Mesendoderm (in vitro differentiated cells): Measurements from ENCODE around the gene ZNF655.

ENCODE experiments used
- DNase-seq: peaks from one replicate; pipeline ENCODE4 v3.0.0; 2013
- H2AK5ac ChIP-seq: 2 replicates; pipeline ENCODE4 v1.6.1; 2013; ENCODE audit warnings: low read length, inconsistent platforms
- H2BK120ac ChIP-seq: 2 replicates; pipeline ENCODE4 v1.6.1; 2013; ENCODE audit warnings: low read depth, mild to moderate bottlenecking, low read length, moderate library complexity, mixed read lengths
- H2BK15ac ChIP-seq: replicated peaks from 2 replicates; pipeline ENCODE4 v1.6.1; 2013; ENCODE audit warnings: low read depth, mild to moderate bottlenecking, moderate library complexity
- H2BK5ac ChIP-seq: 2 replicates; pipeline ENCODE4 v1.6.1; 2013; ENCODE audit warnings: low read length, inconsistent platforms
- H3K18ac ChIP-seq: 2 replicates; pipeline ENCODE4 v1.6.1; 2013; ENCODE audit warnings: mild to moderate bottlenecking, low read length, mixed read lengths
- H3K23ac ChIP-seq: one replicate; pipeline ENCODE4 v1.6.1; 2013; ENCODE audit warnings: low read length
- H3K27ac ChIP-seq: 2 replicates; pipeline ENCODE4 v1.5.1; 2013; ENCODE audit warnings: low read depth, mild to moderate bottlenecking, inconsistent platforms, low read length, moderate library complexity
- H3K27me3 ChIP-seq: 2 replicates; pipeline ENCODE4 v1.6.1; 2013; ENCODE audit warnings: low read length, control low read depth, mild to moderate bottlenecking, inconsistent platforms; ENCODE audit not compliant: insufficient read depth, poor library complexity
- H3K36me3 ChIP-seq: 2 replicates; pipeline ENCODE4 v1.6.1; 2013; ENCODE audit warnings: low read length, inconsistent platforms; ENCODE audit not compliant: control insufficient read depth, insufficient read depth
- H3K4ac ChIP-seq: one replicate; pipeline ENCODE4 v1.6.1; 2013; ENCODE audit warnings: low read depth, mild to moderate bottlenecking, low read length, moderate library complexity
- H3K4me1 ChIP-seq: 2 replicates; pipeline ENCODE4 v1.6.1; 2013; ENCODE audit warnings: low read depth, low read length, inconsistent platforms; ENCODE audit not compliant: control insufficient read depth
- H3K4me2 ChIP-seq: 2 replicates; pipeline ENCODE4 v1.6.1; 2013; ENCODE audit warnings: low read length
- H3K4me3 ChIP-seq: 2 replicates; pipeline ENCODE4 v1.5.1; 2013; ENCODE audit warnings: mild to moderate bottlenecking, low read length
- H3K56ac ChIP-seq: one replicate; pipeline ENCODE4 v1.6.1; 2013; ENCODE audit warnings: low read length
- H3K79me1 ChIP-seq: 2 replicates; pipeline ENCODE4 v1.6.1; 2013; ENCODE audit warnings: low read length, inconsistent platforms
- H3K79me2 ChIP-seq: 2 replicates; pipeline ENCODE4 v1.6.1; 2013; ENCODE audit warnings: mild to moderate bottlenecking, low read length; ENCODE audit not compliant: control insufficient read depth, insufficient read depth
- H3K9ac ChIP-seq: 2 replicates; pipeline ENCODE4 v1.6.1; 2013; ENCODE audit warnings: low read length, inconsistent platforms
- H4K5ac ChIP-seq: one replicate; pipeline ENCODE4 v1.6.1; 2013; ENCODE audit warnings: low read length
- H4K8ac ChIP-seq: one replicate; pipeline ENCODE4 v1.6.1; 2013; ENCODE audit warnings: low read depth, mild to moderate bottlenecking, control low read depth, low read length, moderate library complexity
- WGBS: extraction: QIAGEN DNeasy Blood & Tissue Kit; methylation state at CpG from one replicate; pipeline ENCODE4 v1.1.7; 2013; ENCODE audit warnings: low lambda C conversion rate, missing lambda C conversion rate; ENCODE audit not compliant: insufficient coverage; ENCODE audit errors: extremely low coverage; 5-methylcytosine and 5-hydroxymethylcytosine counted together

Gene ZNF655

DNA sequence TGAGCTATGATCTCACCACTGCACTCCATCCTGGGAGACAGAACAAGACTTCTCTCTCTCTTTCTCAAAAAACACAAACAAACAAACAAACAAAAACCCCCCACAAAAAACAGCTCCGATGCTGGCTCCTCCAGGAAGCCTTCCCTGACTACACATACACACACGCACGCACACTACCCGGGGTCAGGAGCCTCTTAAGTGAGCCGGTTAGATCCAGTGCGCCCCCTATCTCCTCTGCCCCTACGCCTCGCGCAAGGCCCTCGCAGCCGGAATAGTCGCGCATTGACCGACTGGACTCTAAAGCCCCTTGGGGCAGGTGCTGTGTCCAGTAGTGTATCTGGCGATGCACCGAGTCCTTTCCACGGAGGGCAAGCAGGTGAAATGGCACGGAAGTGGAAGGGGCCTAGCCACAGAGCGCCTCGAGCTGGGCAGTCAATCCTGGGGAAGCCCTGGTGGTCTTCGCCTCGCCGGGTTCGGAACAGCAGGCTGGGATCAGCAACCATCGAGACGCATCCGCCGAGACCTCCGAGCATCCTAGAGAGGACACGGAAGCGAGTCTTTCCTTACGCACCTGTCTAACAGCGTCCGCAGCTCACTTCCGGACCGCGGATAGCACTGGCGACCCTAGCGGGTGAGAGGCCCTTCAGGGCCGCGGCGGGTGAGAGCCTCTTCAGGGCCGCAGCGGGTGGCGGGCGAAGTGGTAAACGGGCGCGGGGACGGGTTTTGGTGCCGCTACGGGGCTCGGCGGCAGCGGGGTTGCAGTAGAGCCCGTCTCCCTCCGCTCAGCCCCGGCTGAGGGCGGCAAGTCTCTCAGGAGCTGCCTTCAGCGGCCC, 58.1 kb downstream of the ZNF655 start, which contains the start of gene ZSCAN25:
ZSCAN25 (plus strand) TSS at position 588 of the 833 bp plus-strand sequence. CDS start 2,661 bp downstream, outside the sequence.
- Histone ChIP-seq H3K36me3 (peaks cover 6% of the 10 kb centered on the region), H3K4me2 (peak within 1 kb of the TSS; percentile 98), H3K4me3 (peak within 1 kb of the TSS; percentile 98), H3K27me3 (no peaks in the 10 kb centered on the region), H2BK120ac (peak within 1 kb of the TSS; percentile 64), H4K8ac (peak within 1 kb of the TSS; percentile 30), H3K79me1 (peaks cover 4% of the 10 kb centered on the region), H3K23ac (peak within 1 kb of the TSS; percentile 29), H3K79me2 (peaks cover 5% of the 10 kb centered on the region), H4K5ac (peak within 1 kb of the TSS; percentile 21), H3K4ac (peak within 1 kb of the TSS; percentile 57), H3K18ac (peak within 1 kb of the TSS; percentile 42), H3K9ac (peak within 1 kb of the TSS; percentile 97), H2AK5ac (no peak within 1 kb of the TSS), H3K4me1 (no peaks in the 10 kb centered on the region), H2BK15ac (no peak within 1 kb of the TSS), H2BK5ac (peak within 1 kb of the TSS; percentile 83), H3K56ac (peak within 1 kb of the TSS; percentile 99), H3K27ac (peak within 1 kb of the TSS; percentile 88)
- no CpG with 5 or more reads among the region's 60 CpGs for WGBS
- DNase-seq: peak; percentile 98

- H3K4me1 ChIP-seq: no peaks in the 10 kb centered on the region
- peak overlapping the region; percentile 72 for H3K4me2 ChIP-seq
- H3K79me2 ChIP-seq: peaks cover 5% of the 10 kb centered on the region
- H2BK120ac ChIP-seq: peak overlapping the region; percentile 64
- H3K27ac ChIP-seq: peak overlapping the region; percentile 88
- peak overlapping the region; percentile 99 for H3K56ac ChIP-seq
- H3K4ac ChIP-seq: peak overlapping the region; percentile 57
- no peak overlapping the region for H2BK15ac ChIP-seq
- WGBS: no CpG with 5 or more reads among the region's 22 CpGs
- H3K23ac ChIP-seq: no peak overlapping the region
- peak overlapping the region; percentile 98 for H3K4me3 ChIP-seq
- H3K18ac ChIP-seq: peak overlapping the region; percentile 42
- H3K36me3 ChIP-seq: peaks cover 6% of the 10 kb centered on the region
- DNase-seq: peak; percentile 86
- peaks cover 4% of the 10 kb centered on the region for H3K79me1 ChIP-seq
- H3K27me3 ChIP-seq: no peaks in the 10 kb centered on the region
- H2AK5ac ChIP-seq: no peak overlapping the region
- H4K8ac ChIP-seq: peak overlapping the region; percentile 30
- no peak overlapping the region for H4K5ac ChIP-seq
- H3K9ac ChIP-seq: peak overlapping the region; percentile 97
- peak overlapping the region; percentile 83 for H2BK5ac ChIP-seq
These were observed 58.8 kb downstream of the ZNF655 start for GRCh38 chr7:99617192-99617781.

GRCh38 chr7:99618726-99619125, 60.3 kb downstream of the ZNF655 start:
- no CpG with 5 or more reads among the region's 3 CpGs for WGBS

GRCh38 chr7:99619571-99620130, 61.2 kb downstream of the ZNF655 start:
- Histone ChIP-seq H2BK5ac (no peak overlapping the region), H4K8ac (no peak overlapping the region), H3K9ac (no peak overlapping the region), H3K36me3 (peaks cover 11% of the 10 kb centered on the region), H3K79me1 (peaks cover 4% of the 10 kb centered on the region), H2BK120ac (no peak overlapping the region), H3K4me1 (no peaks in the 10 kb centered on the region), H2AK5ac (no peak overlapping the region), H3K56ac (no peak overlapping the region), H3K4me2 (no peak overlapping the region), H3K79me2 (peaks cover 5% of the 10 kb centered on the region), H2BK15ac (no peak overlapping the region), H3K27me3 (no peaks in the 10 kb centered on the region), H3K18ac (no peak overlapping the region), H3K4me3 (no peak overlapping the region), H3K4ac (no peak overlapping the region), H3K23ac (no peak overlapping the region), H3K27ac (no peak overlapping the region), H4K5ac (no peak overlapping the region)
- no peak for DNase-seq
- no CpG with 5 or more reads among the region's 18 CpGs for WGBS

More at GRCh38 chr7:99618726-99619125, 60.3 kb downstream of the ZNF655 start:
- peak; percentile 73 for DNase-seq
- Histone ChIP-seq H4K8ac (no peak overlapping the region), H3K79me1 (peaks cover 4% of the 10 kb centered on the region), H3K4ac (no peak overlapping the region), H2AK5ac (no peak overlapping the region), H3K9ac (no peak overlapping the region), H3K27me3 (no peaks in the 10 kb centered on the region), H3K18ac (no peak overlapping the region), H3K27ac (no peak overlapping the region), H2BK15ac (no peak overlapping the region), H3K56ac (no peak overlapping the region), H3K36me3 (peaks cover 11% of the 10 kb centered on the region), H2BK120ac (no peak overlapping the region), H3K4me2 (no peak overlapping the region), H2BK5ac (no peak overlapping the region), H3K4me1 (no peaks in the 10 kb centered on the region), H3K23ac (no peak overlapping the region), H4K5ac (no peak overlapping the region), H3K79me2 (peaks cover 5% of the 10 kb centered on the region), H3K4me3 (no peak overlapping the region)

DNA sequence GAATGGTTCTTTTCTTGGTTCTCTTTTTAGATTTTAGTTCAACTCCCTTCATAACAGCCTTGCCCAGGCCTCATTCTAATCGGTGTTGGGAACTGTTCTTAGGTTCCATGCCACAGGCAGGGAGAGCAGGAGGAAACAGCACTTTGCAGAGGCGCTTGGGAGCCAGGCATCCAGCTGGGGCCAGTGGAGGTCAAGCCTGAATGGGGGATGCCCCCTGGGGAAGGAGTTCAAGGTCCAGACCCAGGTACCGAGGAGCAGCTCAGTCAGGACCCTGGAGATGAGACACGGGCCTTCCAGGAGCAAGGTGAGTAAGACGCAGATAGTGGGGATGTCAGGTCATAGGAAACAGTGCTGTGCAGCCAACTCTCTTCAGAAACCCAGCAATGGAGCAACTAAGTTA, 62.8 kb downstream of the ZNF655 start:
- no peak overlapping the region for H3K56ac ChIP-seq
- no peak for DNase-seq
- H2BK15ac ChIP-seq: no peak overlapping the region
- peaks cover 20% of the 10 kb centered on the region for H3K36me3 ChIP-seq
- no peak overlapping the region for H2AK5ac ChIP-seq
- H3K27me3 ChIP-seq: no peaks in the 10 kb centered on the region
- H3K4me3 ChIP-seq: no peak overlapping the region
- no peak overlapping the region for H2BK120ac ChIP-seq
- no peak overlapping the region for H3K9ac ChIP-seq
- no peak overlapping the region for H3K4me2 ChIP-seq
- H3K79me2 ChIP-seq: peaks cover 5% of the 10 kb centered on the region
- H4K8ac ChIP-seq: no peak overlapping the region
- H3K4ac ChIP-seq: no peak overlapping the region
- H4K5ac ChIP-seq: no peak overlapping the region
- no peaks in the 10 kb centered on the region for H3K4me1 ChIP-seq
- H2BK5ac ChIP-seq: no peak overlapping the region
- no peak overlapping the region for H3K23ac ChIP-seq
- no CpG with 5 or more reads among the region's 5 CpGs for WGBS
- no peak overlapping the region for H3K18ac ChIP-seq
- H3K27ac ChIP-seq: no peak overlapping the region
- peaks cover 4% of the 10 kb centered on the region for H3K79me1 ChIP-seq
